Measurements from ENCODE around the gene RAB32.

RAB32 gene

GRCh38 chr6:146583966-146584365, 40.3 kb downstream of the RAB32 start:
- DNase-seq = no peak

DNA sequence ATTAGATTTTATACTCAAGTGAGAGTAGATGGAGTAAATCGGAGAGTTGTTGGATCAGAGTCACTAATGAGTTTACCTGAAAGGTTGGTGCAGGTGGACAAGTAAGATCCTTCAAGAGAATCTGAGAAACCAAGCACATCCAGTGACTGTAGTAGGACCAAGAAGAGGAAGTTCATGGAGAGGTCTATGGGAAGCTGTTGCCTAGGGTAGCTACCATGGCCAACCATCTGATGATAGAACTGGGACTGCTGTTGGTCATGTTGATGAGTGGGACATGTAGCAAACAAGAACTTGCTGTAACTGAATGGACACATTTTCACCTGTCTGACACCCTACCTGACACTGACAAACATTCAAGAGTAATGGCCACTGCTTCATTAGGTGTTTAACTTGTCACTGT, 43.8 kb downstream of the RAB32 start:
- no peak for DNase-seq

- DNase-seq = no peak
Observed at GRCh38 chr6:146590492-146590891, 46.9 kb downstream of the RAB32 start.

GRCh38 chr6:146592451-146592850, 48.8 kb downstream of the RAB32 start:
- no peak for DNase-seq

DNA sequence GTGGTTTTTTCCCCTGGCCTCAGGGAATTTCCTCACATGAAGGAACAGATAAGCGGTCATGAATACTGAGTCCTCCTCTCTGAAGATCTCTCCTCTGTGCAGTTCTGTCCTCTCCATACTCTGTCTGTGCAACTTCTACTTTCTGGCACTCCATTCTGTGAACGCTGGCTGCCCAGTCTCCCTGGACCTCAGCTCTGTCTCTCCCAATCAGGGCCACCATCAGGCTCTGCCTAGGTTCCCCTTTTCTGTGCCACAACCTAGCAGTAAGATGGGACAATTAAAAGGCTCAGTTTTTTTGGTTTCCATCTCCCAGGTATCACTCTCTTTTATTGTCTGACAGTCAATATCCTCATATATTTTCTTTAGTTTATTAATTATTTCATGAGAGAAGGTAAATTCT, 50.4 kb downstream of the RAB32 start:
- no peak for DNase-seq

- no peak for DNase-seq
Observed at GRCh38 chr6:146594495-146594894, 50.9 kb downstream of the RAB32 start.

GRCh38 chr6:146595972-146596731, 52.5 kb downstream of the RAB32 start:
- no peak for DNase-seq

- DNase-seq = no peak
Observed at GRCh38 chr6:146598772-146599405, 55.3 kb downstream of the RAB32 start, which contains the start of gene ADGB. TSS of gene ADGB (plus strand) at chr6:146598972. CDS start at chr6:146599041, 69 bp downstream.

DNA sequence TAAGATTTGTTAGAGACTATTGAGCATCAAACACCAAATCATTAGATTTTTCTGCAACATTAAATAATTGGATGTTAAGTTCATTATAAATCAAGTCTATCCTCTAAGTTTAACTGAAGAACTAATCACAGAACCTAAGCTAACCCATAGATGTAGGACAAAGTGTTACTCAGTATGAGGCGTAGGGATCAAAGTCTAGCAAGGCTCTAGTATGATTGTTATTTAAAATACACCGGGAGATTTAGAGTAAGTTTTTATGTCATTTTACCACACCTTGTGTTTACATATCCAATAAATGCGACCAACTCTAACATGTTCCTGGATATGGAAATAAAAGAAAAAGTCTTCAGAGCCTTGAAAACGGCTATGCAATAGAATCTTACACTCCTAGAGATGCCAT, 57.7 kb downstream of the RAB32 start:
- no peak for DNase-seq

GRCh38 chr6:146602526-146602925, 58.9 kb downstream of the RAB32 start:
- DNase-seq = no peak
